ENCODE data around the gene DIP2C.

Gene DIP2C

GRCh38 chr10:554182-554848 lies 135.2 kb downstream of the DIP2C start:
- DNase-seq (ENCODE audit: low read depth in 1 of 2, low spot score in 1 of 2) = no peak

- no peak for DNase-seq (ENCODE audit: low read depth in 1 of 2, low spot score in 1 of 2)
Observed at GRCh38 chr10:553233-553632, 136.2 kb downstream of the DIP2C start.

GRCh38 chr10:552679-553078 lies 136.8 kb downstream of the DIP2C start:
- DNase-seq (ENCODE audit: low read depth in 1 of 2, low spot score in 1 of 2) = no peak

- no peak for DNase-seq (ENCODE audit: low read depth in 1 of 2, low spot score in 1 of 2)
Observed at GRCh38 chr10:551373-552252, 137.9 kb downstream of the DIP2C start.

GRCh38 chr10:550665-551372 lies 138.6 kb downstream of the DIP2C start:
- no peak for DNase-seq (ENCODE audit: low read depth in 1 of 2, low spot score in 1 of 2)

GRCh38 chr10:549391-549790 lies 140.1 kb downstream of the DIP2C start:
- DNase-seq (ENCODE audit: low read depth in 1 of 2, low spot score in 1 of 2) = no peak

- DNase-seq (ENCODE audit: low read depth in 1 of 2, low spot score in 1 of 2) = no peak
Observed at GRCh38 chr10:548238-548901, 141.1 kb downstream of the DIP2C start.

- DNase-seq (ENCODE audit: low read depth in 1 of 2, low spot score in 1 of 2) = no peak
Observed at GRCh38 chr10:547591-548081, 141.8 kb downstream of the DIP2C start.

GRCh38 chr10:546971-547590 lies 142.4 kb downstream of the DIP2C start:
- DNase-seq (ENCODE audit: low read depth in 1 of 2, low spot score in 1 of 2) = no peak

- no peak for DNase-seq (ENCODE audit: low read depth in 1 of 2, low spot score in 1 of 2)
Observed at GRCh38 chr10:546451-546850, 143.0 kb downstream of the DIP2C start.

GRCh38 chr10:543862-544822 lies 145.3 kb downstream of the DIP2C start:
- no peak for DNase-seq (ENCODE audit: low read depth in 1 of 2, low spot score in 1 of 2)

GRCh38 chr10:543131-543530 lies 146.3 kb downstream of the DIP2C start:
- no peak for DNase-seq (ENCODE audit: low read depth in 1 of 2, low spot score in 1 of 2)

GRCh38 chr10:541750-542371 lies 147.6 kb downstream of the DIP2C start:
- no peak for DNase-seq (ENCODE audit: low read depth in 1 of 2, low spot score in 1 of 2)

- no peak for DNase-seq (ENCODE audit: low read depth in 1 of 2, low spot score in 1 of 2)
Observed at GRCh38 chr10:541041-541440, 148.4 kb downstream of the DIP2C start.

- no peak for DNase-seq (ENCODE audit: low read depth in 1 of 2, low spot score in 1 of 2)
Observed at GRCh38 chr10:538895-539294, 150.6 kb downstream of the DIP2C start.

GRCh38 chr10:536935-537334 lies 152.5 kb downstream of the DIP2C start:
- no peak for DNase-seq (ENCODE audit: low read depth in 1 of 2, low spot score in 1 of 2)

- no peak for DNase-seq (ENCODE audit: low read depth in 1 of 2, low spot score in 1 of 2)
Observed at GRCh38 chr10:536371-536925, 153.0 kb downstream of the DIP2C start.

- no peak for DNase-seq (ENCODE audit: low read depth in 1 of 2, low spot score in 1 of 2)
Observed at GRCh38 chr10:535952-536351, 153.5 kb downstream of the DIP2C start.

- no peak for DNase-seq (ENCODE audit: low read depth in 1 of 2, low spot score in 1 of 2)
Observed at GRCh38 chr10:535051-535450, 154.4 kb downstream of the DIP2C start.
